GM21360 (cell line): ENCODE results near the gene UBAP2.

Experiments
- ATAC-seq: cut with Tn5 transposase; IDR thresholded peaks from one replicate; pipeline ENCODE4 v1.9.1; 2021; ENCODE audit warnings: mild to moderate bottlenecking, moderate library complexity; ENCODE audit not compliant: unreplicated experiment

UBAP2 gene

GRCh38 chr9:34048727-34049629 is at the start of gene UBAP2:
TSS of gene UBAP2 (minus strand) at chr9:34048887. CDS start at chr9:34017148, 31,739 bp downstream.
- ATAC-seq: peak; percentile 71

GRCh38 chr9:34098307-34098706 is 49.6 kb upstream of the UBAP2 start:
- peak; percentile 60 for ATAC-seq

GRCh38 chr9:34097865-34098264 is 49.2 kb upstream of the UBAP2 start:
- peak; percentile 66 for ATAC-seq

GRCh38 chr9:34096751-34097150 is 48.1 kb upstream of the UBAP2 start:
- no peak for ATAC-seq

GRCh38 chr9:34093578-34093977 is 44.9 kb upstream of the UBAP2 start:
- ATAC-seq: no peak

GRCh38 chr9:34089311-34089710 is 40.6 kb upstream of the UBAP2 start:
- ATAC-seq: no peak

GRCh38 chr9:34087370-34087769 is 38.7 kb upstream of the UBAP2 start:
- no peak for ATAC-seq

- no peak for ATAC-seq
Observed at GRCh38 chr9:34086864-34087263, 38.2 kb upstream of the UBAP2 start.

GRCh38 chr9:34085581-34086500 is 37.2 kb upstream of the UBAP2 start:
- ATAC-seq: no peak

GRCh38 chr9:34084562-34084961 is 35.9 kb upstream of the UBAP2 start:
- no peak for ATAC-seq

- no peak for ATAC-seq
Observed at GRCh38 chr9:34079181-34079580, 30.5 kb upstream of the UBAP2 start.

- ATAC-seq: no peak
Observed at GRCh38 chr9:34072868-34073590, 24.3 kb upstream of the UBAP2 start.

- ATAC-seq: no peak
Observed at GRCh38 chr9:34072410-34072809, 23.7 kb upstream of the UBAP2 start.

- ATAC-seq: no peak
Observed at GRCh38 chr9:34070606-34071324, 22.1 kb upstream of the UBAP2 start.

- ATAC-seq: no peak
Observed at GRCh38 chr9:34069831-34070230, 21.1 kb upstream of the UBAP2 start.

- no peak for ATAC-seq
Observed at GRCh38 chr9:34065541-34065940, 16.9 kb upstream of the UBAP2 start.

GRCh38 chr9:34059954-34060353 is 11.3 kb upstream of the UBAP2 start:
- ATAC-seq: no peak

- ATAC-seq: no peak
Observed at GRCh38 chr9:34059281-34059680, 10.6 kb upstream of the UBAP2 start.

- ATAC-seq: no peak
Observed at GRCh38 chr9:34049630-34050384, 1.1 kb upstream of the UBAP2 start.
